H7 (cell line): ENCODE results near the gene LIG1. TPM values are rescaled to one million over a fixed set of nuclear protein-coding genes. Genes with fewer than 3 reads are reported as not detected.

Source experiments
- DNase-seq: peaks from one replicate; pipeline ENCODE4 v3.0.0; 2012
- H3K27me3 ChIP-seq: 2 replicates; pipeline ENCODE4 v1.6.0; 2011; ENCODE audit warnings: mild to moderate bottlenecking, low read length; ENCODE audit not compliant: control insufficient read depth, insufficient read depth
- H3K36me3 ChIP-seq: replicated peaks from 2 replicates; pipeline ENCODE4 v1.5.1; 2011; ENCODE audit warnings: low read length; ENCODE audit not compliant: control insufficient read depth, insufficient read depth
- H3K4me3 ChIP-seq: 2 replicates; pipeline ENCODE4 v1.5.1; 2011; ENCODE audit warnings: low read depth, mild to moderate bottlenecking, control low read depth, low read length, moderate library complexity; ENCODE audit not compliant: insufficient read depth
- total RNA-seq: library from RNA; depleted of rRNA; stranded (reverse); fragments of >200 nt; shearing (Covaris generic); gene quantifications from 2 replicates; pipeline ENCODE4 v1.2.3, GENCODE V29; 2014

LIG1 gene
- total RNA-seq, 1 experiment from 2014 or later, result 100 TPM

GRCh38 chr19:48158210-48158790, 11.8 kb downstream of the LIG1 start:
- H3K27me3 ChIP-seq, result no peaks in the 10 kb centered on the region
- no peak for DNase-seq
- peaks cover 10% of the 10 kb centered on the region for H3K36me3 ChIP-seq
- no peak overlapping the region for H3K4me3 ChIP-seq

- no peak overlapping the region for H3K4me3 ChIP-seq
- DNase-seq, result no peak
- peaks cover 10% of the 10 kb centered on the region for H3K36me3 ChIP-seq
- H3K27me3 ChIP-seq, result no peaks in the 10 kb centered on the region
Observed at GRCh38 chr19:48154003-48154402, 16.1 kb downstream of the LIG1 start.

- H3K4me3 ChIP-seq, result no peak overlapping the region
- DNase-seq, result peak; percentile 85
Observed at GRCh38 chr19:48152551-48152950, 17.6 kb downstream of the LIG1 start.

GRCh38 chr19:48149430-48149829, 20.7 kb downstream of the LIG1 start:
- DNase-seq, result no peak
- H3K27me3 ChIP-seq, result no peaks in the 10 kb centered on the region
- no peak overlapping the region for H3K4me3 ChIP-seq
- peaks cover 12% of the 10 kb centered on the region for H3K36me3 ChIP-seq

More at GRCh38 chr19:48152551-48152950, 17.6 kb downstream of the LIG1 start:
- no peaks in the 10 kb centered on the region for H3K27me3 ChIP-seq
- peaks cover 9% of the 10 kb centered on the region for H3K36me3 ChIP-seq

GRCh38 chr19:48148576-48148975, 21.6 kb downstream of the LIG1 start:
- no peaks in the 10 kb centered on the region for H3K27me3 ChIP-seq
- no peak overlapping the region for H3K4me3 ChIP-seq
- no peak for DNase-seq
- peaks cover 12% of the 10 kb centered on the region for H3K36me3 ChIP-seq

- H3K36me3 ChIP-seq, result peaks cover 13% of the 10 kb centered on the region
- no peak for DNase-seq
- no peaks in the 10 kb centered on the region for H3K27me3 ChIP-seq
- H3K4me3 ChIP-seq, result no peak overlapping the region
Observed at GRCh38 chr19:48147597-48148175, 22.5 kb downstream of the LIG1 start.

GRCh38 chr19:48139053-48139452, 31.1 kb downstream of the LIG1 start:
- Histone ChIP-seq H3K4me3 (no peak overlapping the region), H3K36me3 (peaks cover 8% of the 10 kb centered on the region), H3K27me3 (no peaks in the 10 kb centered on the region)
- no peak for DNase-seq

GRCh38 chr19:48137411-48137810, 32.7 kb downstream of the LIG1 start:
- peaks cover 12% of the 10 kb centered on the region for H3K36me3 ChIP-seq
- no peaks in the 10 kb centered on the region for H3K27me3 ChIP-seq
- H3K4me3 ChIP-seq, result no peak overlapping the region
- no peak for DNase-seq

- Histone ChIP-seq H3K36me3 (peaks cover 15% of the 10 kb centered on the region), H3K27me3 (no peaks in the 10 kb centered on the region), H3K4me3 (no peak overlapping the region)
- no peak for DNase-seq
Observed at GRCh38 chr19:48136547-48136946, 33.6 kb downstream of the LIG1 start.

- Histone ChIP-seq H3K4me3 (no peak overlapping the region), H3K36me3 (peaks cover 22% of the 10 kb centered on the region), H3K27me3 (no peaks in the 10 kb centered on the region)
- DNase-seq, result peak; percentile 87
Observed at GRCh38 chr19:48135411-48135810, 34.7 kb downstream of the LIG1 start.

GRCh38 chr19:48133094-48133493, 37.0 kb downstream of the LIG1 start:
- no peaks in the 10 kb centered on the region for H3K27me3 ChIP-seq
- DNase-seq, result no peak
- H3K36me3 ChIP-seq, result peaks cover 19% of the 10 kb centered on the region
- no peak overlapping the region for H3K4me3 ChIP-seq

GRCh38 chr19:48127561-48127960, 42.6 kb downstream of the LIG1 start:
- Histone ChIP-seq H3K27me3 (no peaks in the 10 kb centered on the region), H3K4me3 (no peak overlapping the region), H3K36me3 (peaks cover 20% of the 10 kb centered on the region)
- DNase-seq, result no peak

GRCh38 chr19:48123907-48124651, 46.1 kb downstream of the LIG1 start:
- H3K27me3 ChIP-seq, result no peaks in the 10 kb centered on the region
- no peak overlapping the region for H3K4me3 ChIP-seq
- DNase-seq, result no peak
- peaks cover 11% of the 10 kb centered on the region for H3K36me3 ChIP-seq

- no peak overlapping the region for H3K4me3 ChIP-seq
- no peak for DNase-seq
- peaks cover 11% of the 10 kb centered on the region for H3K36me3 ChIP-seq
- no peaks in the 10 kb centered on the region for H3K27me3 ChIP-seq
Observed at GRCh38 chr19:48122421-48122820, 47.7 kb downstream of the LIG1 start.

GRCh38 chr19:48121909-48122371, 48.2 kb downstream of the LIG1 start:
- peaks cover 11% of the 10 kb centered on the region for H3K36me3 ChIP-seq
- no peak for DNase-seq
- H3K4me3 ChIP-seq, result no peak overlapping the region
- no peaks in the 10 kb centered on the region for H3K27me3 ChIP-seq
